CD14-positive monocyte (primary cell): ENCODE data around the gene HNRNPUL1. TPM values are rescaled to one million over a fixed set of nuclear protein-coding genes. Genes with fewer than 3 reads are reported as not detected.

Source experiments
- DNase-seq, 3 donors: peaks; one replicate each; pipeline ENCODE4 v3.0.0-alpha.2; 2011 to 2022
- H2AFZ ChIP-seq: 2 replicates; pipeline ENCODE4 v1.6.0; 2012; ENCODE audit warnings: mild to moderate bottlenecking, low read depth, low read length, inconsistent platforms; ENCODE audit not compliant: insufficient read depth, poor library complexity, severe bottlenecking
- H3K27ac ChIP-seq, 2 donors: 1 replicate in 1 of 2; 2 replicates in 1 of 2; pipeline ENCODE4 v1.5.1; 2012 to 2013; ENCODE audit warnings: low read length in 2 of 2, control low read depth in 1 of 2, inconsistent platforms in 1 of 2, low read depth in 1 of 2, mild to moderate bottlenecking in 1 of 2
- H3K27me3 ChIP-seq, 2 donors: one replicate each; pipeline versions ENCODE4 v1.6.0 to v1.6.1; 2011 to 2013; ENCODE audit warnings: low read length in 2 of 2; ENCODE audit not compliant: control insufficient read depth in 2 of 2, insufficient read depth in 2 of 2
- H3K36me3 ChIP-seq, 2 donors: replicated peaks in 1 of 2; 1 replicate in 1 of 2; 2 replicates in 1 of 2; pipeline versions ENCODE4 v1.5.1 to v1.6.1; 2012 to 2013; ENCODE audit warnings: low read length in 2 of 2, control low read depth in 1 of 2, inconsistent platforms in 1 of 2, mild to moderate bottlenecking in 1 of 2; ENCODE audit not compliant: insufficient read depth in 2 of 2, control insufficient read depth in 1 of 2
- H3K4me1 ChIP-seq, 2 donors: 1 replicate in 1 of 2; 2 replicates in 1 of 2; pipeline versions ENCODE4 v1.5.1 to v1.6.1; 2012 to 2013; ENCODE audit warnings: low read length in 2 of 2, control low read depth in 1 of 2, inconsistent platforms in 1 of 2, mild to moderate bottlenecking in 1 of 2, moderate library complexity in 1 of 2; ENCODE audit not compliant: insufficient read depth in 2 of 2, control insufficient read depth in 1 of 2
- H3K4me2 ChIP-seq: replicated peaks from 2 replicates; pipeline ENCODE3; 2012; ENCODE audit warnings: low read length, moderate library complexity, mild to moderate bottlenecking; ENCODE audit not compliant: poor library complexity, severe bottlenecking; ENCODE audit errors: extremely low read depth
- H3K4me3 ChIP-seq, 3 experiments: fragments of 200-600 bp in 1 of 3; sonication (generic) in 1 of 3; replicated peaks in 1 of 3; 1 replicate in 2 of 3; 2 replicates in 1 of 3; pipeline ENCODE4 v1.5.1; 2011 to 2013; ENCODE audit warnings: low read length in 3 of 3, mild to moderate bottlenecking in 3 of 3, control low read depth in 2 of 3, low read depth in 2 of 3, inconsistent platforms in 1 of 3, moderate library complexity in 1 of 3
- H3K79me2 ChIP-seq: 2 replicates; pipeline ENCODE4 v1.6.0; 2012; ENCODE audit warnings: mild to moderate bottlenecking, control low read depth, inconsistent platforms, low read length, moderate library complexity; ENCODE audit not compliant: insufficient read depth
- H3K9ac ChIP-seq: 2 replicates; pipeline ENCODE4 v1.6.0; 2017; ENCODE audit warnings: low read length, mild to moderate bottlenecking; ENCODE audit not compliant: insufficient read depth, poor library complexity, severe bottlenecking
- H3K9me3 ChIP-seq, 2 donors: replicated peaks in 1 of 2; 1 replicate in 1 of 2; 2 replicates in 1 of 2; pipeline versions ENCODE4 v1.5.1 to v1.6.1; 2012 to 2013; ENCODE audit warnings: low read length in 2 of 2, control low read depth in 1 of 2; ENCODE audit not compliant: control insufficient read depth in 1 of 2, insufficient read depth in 1 of 2
- H4K20me1 ChIP-seq: 2 replicates; pipeline ENCODE4 v1.6.0; 2012; ENCODE audit warnings: mild to moderate bottlenecking, low read length, control low read depth, moderate library complexity; ENCODE audit not compliant: insufficient read depth
- H3K27ac Mint-ChIP-seq, 7 donors: one replicate each; pipeline ENCODE4 v1.8.0; 2020; ENCODE audit warnings: mild to moderate bottlenecking in 7 of 7, mixed read lengths in 7 of 7, moderate library complexity in 6 of 7, inconsistent platforms in 2 of 7
- H3K27me3 Mint-ChIP-seq, 3 donors: one replicate each; pipeline ENCODE4 v1.8.0; 2021 to 2022; ENCODE audit warnings: low read depth in 3 of 3, mild to moderate bottlenecking in 3 of 3, mixed read lengths in 3 of 3, moderate library complexity in 3 of 3, inconsistent platforms in 1 of 3
- H3K36me3 Mint-ChIP-seq, 2 donors: one replicate each; pipeline ENCODE4 v1.8.0; 2020; ENCODE audit warnings: mixed read lengths in 2 of 2, inconsistent platforms in 1 of 2, mild to moderate bottlenecking in 1 of 2
- H3K4me1 Mint-ChIP-seq: one replicate; pipeline ENCODE4 v1.8.0; 2020; ENCODE audit warnings: mild to moderate bottlenecking, mixed read lengths
- H3K4me3 Mint-ChIP-seq, 2 donors: one replicate each; pipeline ENCODE4 v1.8.0; 2020; ENCODE audit warnings: mild to moderate bottlenecking in 2 of 2, mixed read lengths in 2 of 2, moderate library complexity in 1 of 2
- H3K9me3 Mint-ChIP-seq, 7 donors: one replicate each; pipeline ENCODE4 v1.8.0; 2020 to 2022; ENCODE audit warnings: mixed read lengths in 7 of 7, mild to moderate bottlenecking in 6 of 7, moderate library complexity in 6 of 7, inconsistent platforms in 2 of 7
- WGBS: methylation state at CpG from one replicate; pipeline ENCODE4 v1.1.5; 2013; ENCODE audit warnings: missing lambda C conversion rate; ENCODE audit not compliant: insufficient coverage; 5-methylcytosine and 5-hydroxymethylcytosine counted together
- intact Hi-C, 2 donors: fragments of 100-400 bp; cut with micrococcal nuclease; formaldehyde crosslinking; loops; one replicate each; pipeline versions ENCODE4 v1.15.0 to v1.15.1; 2023
- polyA plus RNA-seq, 3 donors: library from polyadenylated mRNA; depleted of rRNA in 1 of 3; unstranded in 2 of 3; stranded (reverse) in 1 of 3; fragments of 300-500 nt in 2 of 3; fragments of >200 nt in 1 of 3; fragmentation: Illumina TruSeq in 2 of 3; gene quantifications; 1 replicate in 2 of 3; 2 replicates in 1 of 3; pipeline ENCODE4 v1.2.3, GENCODE V29; 2012 to 2021
- TF ChIP-seq, protein P1 (sequence below): fragments of 200-600 bp; IDR thresholded peaks from one replicate; pipeline ENCODE4 v1.8.0; 2022; ENCODE audit warnings: antibody characterized with exemption, mild to moderate bottlenecking

The HNRNPUL1 gene
- polyA plus RNA-seq, 3 donors, result 22.6 to 55.3 (median 30.3) TPM

DNA sequence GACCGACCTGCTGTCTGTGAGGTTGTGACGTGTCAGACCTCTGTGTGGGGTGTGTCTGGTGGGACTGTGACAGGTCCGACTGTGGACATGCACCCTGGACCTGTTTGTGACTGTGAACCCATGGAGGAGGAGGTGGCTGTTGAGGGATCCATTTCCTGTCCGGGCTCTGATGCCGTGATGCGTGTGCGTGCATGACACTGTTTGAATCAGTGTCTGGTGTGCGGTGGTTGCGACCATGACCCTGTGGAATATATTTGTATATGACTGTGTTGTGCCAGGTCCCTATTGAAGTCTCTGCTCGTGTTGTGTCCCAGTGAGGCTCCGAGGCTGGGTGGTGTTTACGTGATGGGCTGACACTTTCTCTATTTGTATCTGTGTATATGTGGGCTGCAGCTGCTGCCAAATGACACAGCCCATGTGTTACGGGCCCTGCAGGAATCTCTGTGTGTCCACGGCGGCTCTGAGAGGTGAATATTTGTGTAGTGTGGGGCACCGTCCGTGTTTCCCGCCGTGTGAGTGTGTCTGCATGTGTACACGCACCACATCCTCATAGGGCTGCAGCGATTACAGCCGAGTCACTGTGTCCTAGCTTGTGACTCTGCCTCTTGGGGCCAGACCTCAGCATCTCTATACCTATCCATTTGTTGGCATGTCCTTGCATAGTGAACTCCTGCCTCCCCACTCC, 64.1 kb downstream of the HNRNPUL1 start:
- H3K36me3 ChIP-seq, result peaks cover 29 to 35% of the 10 kb centered on the region in 2 donors
- Mint-ChIP-seq H3K36me3 (peaks cover 45 to 63% of the 10 kb centered on the region in 2 donors), H3K27ac (peak overlapping the region; percentile 95 to 99 (median 99)), H3K27me3 (peaks cover 0 to 2% (median 0%) of the 10 kb centered on the region in 3 donors), H3K4me1 (peaks cover 77% of the 10 kb centered on the region), H3K4me3 (peak overlapping the region; percentile 84 to 93), H3K9me3 (peaks cover 0 to 1% (median 0%) of the 10 kb centered on the region in 7 donors)
- no peaks in the 10 kb centered on the region for H3K9me3 ChIP-seq
- H4K20me1 ChIP-seq, result peaks cover 58% of the 10 kb centered on the region
- DNase-seq, result peak; percentile 72 to 85 (median 78)
- H3K4me1 ChIP-seq, result peaks cover 92 to 100% of the 10 kb centered on the region in 2 donors
- H3K79me2 ChIP-seq, result peaks cover 51% of the 10 kb centered on the region
- intact Hi-C loops, result loop anchor here in 1 of 2 donors (2.0 to 5.0 kb wide), 2 partner anchors 34 to 65 kb away; partner anchors contain the start of gene B9D2
- H2AFZ ChIP-seq, result no peak overlapping the region
- peak overlapping the region; percentile 80 for H3K9ac ChIP-seq
- peak overlapping the region; percentile 74 for H3K4me2 ChIP-seq
- peak overlapping the region; percentile 0 to 62 (median 38) for H3K4me3 ChIP-seq
- TF ChIP-seq, protein P1, sequence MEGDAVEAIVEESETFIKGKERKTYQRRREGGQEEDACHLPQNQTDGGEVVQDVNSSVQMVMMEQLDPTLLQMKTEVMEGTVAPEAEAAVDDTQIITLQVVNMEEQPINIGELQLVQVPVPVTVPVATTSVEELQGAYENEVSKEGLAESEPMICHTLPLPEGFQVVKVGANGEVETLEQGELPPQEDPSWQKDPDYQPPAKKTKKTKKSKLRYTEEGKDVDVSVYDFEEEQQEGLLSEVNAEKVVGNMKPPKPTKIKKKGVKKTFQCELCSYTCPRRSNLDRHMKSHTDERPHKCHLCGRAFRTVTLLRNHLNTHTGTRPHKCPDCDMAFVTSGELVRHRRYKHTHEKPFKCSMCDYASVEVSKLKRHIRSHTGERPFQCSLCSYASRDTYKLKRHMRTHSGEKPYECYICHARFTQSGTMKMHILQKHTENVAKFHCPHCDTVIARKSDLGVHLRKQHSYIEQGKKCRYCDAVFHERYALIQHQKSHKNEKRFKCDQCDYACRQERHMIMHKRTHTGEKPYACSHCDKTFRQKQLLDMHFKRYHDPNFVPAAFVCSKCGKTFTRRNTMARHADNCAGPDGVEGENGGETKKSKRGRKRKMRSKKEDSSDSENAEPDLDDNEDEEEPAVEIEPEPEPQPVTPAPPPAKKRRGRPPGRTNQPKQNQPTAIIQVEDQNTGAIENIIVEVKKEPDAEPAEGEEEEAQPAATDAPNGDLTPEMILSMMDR, result no peak
- WGBS, result 6% methylated on average over 17 of the region's 22 CpGs
- peak overlapping the region; percentile 90 to 96 for H3K27ac ChIP-seq
- H3K27me3 ChIP-seq, result no peaks in the 10 kb centered on the region

DNA sequence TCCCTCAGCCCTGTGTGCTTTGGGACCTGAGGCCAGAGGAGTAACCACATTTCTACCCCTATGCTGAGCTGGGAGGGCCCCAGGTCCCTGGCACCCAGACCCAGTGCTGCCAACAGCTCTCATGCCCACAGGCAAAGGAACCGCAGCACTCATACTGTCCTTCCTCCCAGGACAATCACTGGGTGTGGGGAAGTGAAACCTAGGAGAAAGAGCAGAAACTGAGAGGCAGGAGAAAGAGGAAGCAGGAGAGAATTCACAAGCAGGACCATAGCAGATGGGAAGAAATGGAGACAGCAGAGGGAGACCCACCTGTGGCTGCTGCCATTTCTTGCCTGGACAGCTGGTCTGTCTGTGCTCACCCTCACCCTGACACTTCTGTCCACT, 64.7 kb downstream of the HNRNPUL1 start:
- Mint-ChIP-seq H3K9me3 (peaks cover 0 to 1% (median 0%) of the 10 kb centered on the region in 7 donors), H3K27me3 (peaks cover 0 to 2% (median 0%) of the 10 kb centered on the region in 3 donors), H3K4me1 (peaks cover 76% of the 10 kb centered on the region), H3K4me3 (peak overlapping the region; percentile 84 to 93), H3K27ac (peak overlapping the region; percentile 95 to 99 (median 99)), H3K36me3 (peaks cover 49 to 67% of the 10 kb centered on the region in 2 donors)
- Histone ChIP-seq H3K27me3 (no peaks in the 10 kb centered on the region), H3K9ac (peak overlapping the region; percentile 80), H3K4me1 (peaks cover 92 to 100% of the 10 kb centered on the region in 2 donors), H3K9me3 (no peaks in the 10 kb centered on the region), H3K4me2 (peak overlapping the region; percentile 74), H3K79me2 (peaks cover 54% of the 10 kb centered on the region), H3K4me3 (peak overlapping the region in 2 of 3 experiments; percentile 38 to 62), H3K36me3 (peaks cover 29 to 40% of the 10 kb centered on the region in 2 donors), H4K20me1 (peaks cover 55% of the 10 kb centered on the region), H2AFZ (no peak overlapping the region), H3K27ac (peak overlapping the region; percentile 90 to 96)
- intact Hi-C loops, result loop anchor here in 1 of 2 donors (2.0 to 5.0 kb wide), 2 partner anchors 33 to 66 kb away; partner anchors contain the start of gene B9D2
- peak; percentile 88 to 93 (median 92) for DNase-seq
- TF ChIP-seq, protein P1, result no peak
- WGBS, result no CpG with 5 or more reads among the region's 1 CpG
